GM18507 (cell line): ENCODE measurements around the gene ADCY7.

Experiments
- DNase-seq: peaks from one replicate; pipeline ENCODE4 v3.0.0; 2011; ENCODE audit warnings: low read depth; ENCODE audit not compliant: insufficient read length; ENCODE audit errors: extremely low spot score
- FAIRE-seq: peaks from 2 replicates; lab custom pipeline; 2011; peaks lifted over from hg19 to GRCh38; lab: Jason Lieb, UNC

ADCY7 gene

GRCh38 chr16:50292566-50292948 lies 26.2 kb downstream of the ADCY7 start:
- FAIRE-seq: no peak
- no peak for DNase-seq

- FAIRE-seq (no peak), DNase-seq (no peak)
Observed at GRCh38 chr16:50293041-50293783, 26.9 kb downstream of the ADCY7 start.

GRCh38 chr16:50293994-50294855 lies 27.9 kb downstream of the ADCY7 start:
- DNase-seq: no peak

DNA sequence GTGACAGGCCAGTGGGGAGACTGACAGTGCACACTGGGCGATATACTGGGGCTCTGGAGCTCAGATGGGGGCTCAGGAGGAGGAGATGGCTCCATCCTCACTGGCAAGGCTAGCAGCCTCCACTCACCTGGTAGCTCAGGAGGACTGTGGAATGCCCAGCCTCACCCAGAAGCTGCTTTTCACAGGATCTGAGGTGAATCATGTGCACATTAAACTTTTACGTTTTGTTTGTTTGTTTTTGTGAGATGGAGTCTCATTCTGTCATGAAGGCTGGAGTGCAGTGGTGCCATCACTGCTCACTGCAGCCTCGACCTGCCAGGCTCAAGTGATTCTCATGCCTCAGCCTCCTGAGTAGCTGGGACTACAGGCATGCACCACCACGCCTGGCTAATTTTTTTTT lies 28.6 kb downstream of the ADCY7 start:
- no peak for FAIRE-seq
- DNase-seq: no peak

More at GRCh38 chr16:50293994-50294855, 27.9 kb downstream of the ADCY7 start:
- FAIRE-seq: no peak

DNA sequence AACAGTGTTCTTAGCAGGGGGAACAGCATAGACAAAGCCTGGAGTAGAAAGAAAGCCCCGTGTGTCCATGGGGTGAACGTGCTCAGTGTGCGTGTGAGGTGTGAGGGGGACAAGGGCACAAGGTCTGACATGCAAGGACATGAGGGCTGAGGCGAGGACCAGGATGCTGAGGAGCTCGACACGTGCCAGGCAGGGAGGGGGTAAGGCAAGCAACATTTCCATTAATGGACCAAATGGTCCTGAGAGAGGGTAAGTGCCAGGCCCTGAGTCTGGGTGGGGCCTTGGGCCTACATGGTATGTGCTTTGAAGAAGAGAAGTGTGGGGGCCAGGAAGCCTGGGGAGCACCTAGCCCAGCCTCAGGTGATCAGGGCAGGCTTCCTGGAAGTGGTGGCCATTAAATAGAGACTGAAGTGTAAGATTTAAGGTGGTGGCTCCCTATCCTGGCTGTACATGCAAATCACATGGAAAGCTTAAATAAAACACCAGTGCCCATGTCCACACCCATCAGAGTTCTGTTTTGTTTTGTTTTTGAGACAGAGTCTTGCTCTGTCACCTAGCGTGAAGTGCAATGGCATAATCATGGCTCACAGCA lies 29.3 kb downstream of the ADCY7 start:
- DNase-seq: no peak
- FAIRE-seq: no peak

- FAIRE-seq (no peak), DNase-seq (no peak)
Observed at GRCh38 chr16:50296807-50297206, 30.5 kb downstream of the ADCY7 start.

GRCh38 chr16:50297301-50298074 lies 31.1 kb downstream of the ADCY7 start:
- DNase-seq (no peak), FAIRE-seq (no peak)

- no peak for DNase-seq
- no peak for FAIRE-seq
Observed at GRCh38 chr16:50298075-50298460, 31.7 kb downstream of the ADCY7 start.

DNA sequence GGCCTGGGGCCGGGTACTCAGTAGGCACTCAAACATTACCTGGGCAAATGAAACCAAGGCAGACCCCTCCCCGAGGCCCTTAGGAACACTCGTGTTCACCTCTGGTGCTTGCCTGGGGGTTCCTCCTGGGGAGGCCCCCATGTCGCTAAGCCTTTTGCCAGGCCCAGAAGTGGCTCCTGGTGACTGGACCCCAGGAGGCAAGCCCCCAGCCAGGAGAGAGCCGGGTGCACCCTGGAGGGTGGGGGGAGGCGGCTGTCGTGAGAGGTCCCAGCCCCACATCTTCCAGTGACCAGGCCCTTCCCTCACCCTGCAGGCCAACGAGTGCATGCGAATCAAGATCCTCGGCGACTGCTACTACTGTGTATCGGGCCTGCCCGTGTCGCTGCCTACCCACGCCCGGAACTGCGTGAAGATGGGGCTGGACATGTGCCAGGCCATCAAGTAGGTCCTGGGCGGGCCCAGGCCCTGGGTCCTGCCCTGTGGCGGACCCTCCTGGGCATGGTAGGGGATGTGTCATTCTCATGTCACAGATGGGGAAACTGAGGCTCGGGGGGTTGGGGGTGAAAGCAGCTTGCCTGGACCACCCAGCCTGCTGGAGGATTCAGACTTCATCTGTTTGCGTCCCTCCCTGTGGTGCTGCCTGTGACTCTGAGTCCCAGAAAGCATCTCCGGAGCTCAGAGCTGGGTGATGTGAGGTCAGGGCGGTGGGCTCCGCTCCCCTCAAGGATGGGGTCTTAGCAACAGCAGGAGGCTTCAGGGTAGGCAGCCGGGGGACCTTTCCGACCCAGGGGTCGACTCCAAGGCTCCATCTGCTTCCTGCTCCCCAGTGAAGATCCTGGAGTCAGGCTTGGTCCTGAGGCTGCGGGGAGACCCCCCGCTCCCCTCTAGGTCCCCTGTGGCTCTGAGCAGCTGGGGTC lies 32.5 kb downstream of the ADCY7 start:
- no peak for DNase-seq
- FAIRE-seq: no peak

GRCh38 chr16:50299508-50300105 lies 33.3 kb downstream of the ADCY7 start:
- FAIRE-seq (no peak), DNase-seq (no peak)

DNA sequence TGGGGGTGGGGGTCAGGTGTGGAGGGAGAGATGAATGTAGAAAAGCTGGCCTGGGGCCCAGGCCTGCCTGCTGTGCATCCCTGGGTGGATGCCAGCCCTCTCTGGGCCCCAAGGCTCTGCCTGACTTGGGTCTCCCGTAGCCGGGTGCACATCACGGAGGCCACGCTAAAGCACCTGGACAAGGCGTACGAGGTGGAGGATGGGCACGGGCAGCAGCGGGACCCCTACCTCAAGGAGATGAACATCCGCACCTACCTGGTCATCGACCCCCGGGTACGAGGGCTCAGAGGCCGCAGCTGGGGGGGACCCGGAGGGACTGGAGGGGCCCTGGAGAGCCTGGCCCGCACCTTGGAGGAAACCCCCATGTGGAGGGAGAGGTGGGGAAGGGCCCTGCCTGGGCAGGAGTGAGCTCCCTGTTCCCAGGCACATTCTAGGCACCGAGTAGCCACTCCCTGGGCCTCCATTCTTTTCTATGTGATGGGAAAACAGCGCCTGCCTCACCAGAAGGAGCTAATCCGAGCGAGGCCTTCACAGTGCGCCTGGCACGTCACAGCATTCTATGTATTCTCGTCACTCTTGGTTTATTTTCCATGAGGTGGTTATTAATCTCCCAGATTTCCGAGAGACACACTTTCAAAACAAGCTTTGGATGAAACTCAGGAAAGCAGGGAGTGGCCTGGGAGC lies 34.7 kb downstream of the ADCY7 start:
- DNase-seq (no peak), FAIRE-seq (no peak)

GRCh38 chr16:50301626-50302471 lies 35.5 kb downstream of the ADCY7 start:
- DNase-seq: no peak
- FAIRE-seq: no peak

DNA sequence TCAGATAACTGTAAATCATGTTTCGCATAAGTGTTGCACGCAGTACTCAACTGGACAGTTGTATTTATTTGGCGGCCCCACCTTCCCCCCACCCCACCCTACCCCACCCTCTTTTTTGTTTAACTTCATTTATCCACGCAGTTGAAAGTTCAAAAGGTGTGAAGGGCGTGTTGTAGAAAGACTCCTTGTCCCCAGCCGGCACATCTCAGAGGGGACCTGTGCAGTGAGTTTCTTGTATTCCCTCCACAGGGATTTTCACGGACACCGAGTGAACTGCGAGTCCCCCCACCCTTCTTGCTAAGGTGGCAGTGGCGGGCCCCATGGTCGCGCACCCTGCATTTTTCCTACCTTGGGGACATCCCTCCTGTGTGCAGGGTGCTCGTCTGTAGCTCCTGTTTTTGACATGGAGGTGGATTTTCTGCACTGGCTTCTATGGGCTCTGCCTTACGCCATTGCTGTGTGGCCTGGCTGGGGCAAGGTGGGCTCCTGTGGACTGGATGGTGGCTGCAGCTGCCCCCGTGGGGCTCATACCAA lies 36.2 kb downstream of the ADCY7 start:
- DNase-seq (no peak), FAIRE-seq (no peak)

DNA sequence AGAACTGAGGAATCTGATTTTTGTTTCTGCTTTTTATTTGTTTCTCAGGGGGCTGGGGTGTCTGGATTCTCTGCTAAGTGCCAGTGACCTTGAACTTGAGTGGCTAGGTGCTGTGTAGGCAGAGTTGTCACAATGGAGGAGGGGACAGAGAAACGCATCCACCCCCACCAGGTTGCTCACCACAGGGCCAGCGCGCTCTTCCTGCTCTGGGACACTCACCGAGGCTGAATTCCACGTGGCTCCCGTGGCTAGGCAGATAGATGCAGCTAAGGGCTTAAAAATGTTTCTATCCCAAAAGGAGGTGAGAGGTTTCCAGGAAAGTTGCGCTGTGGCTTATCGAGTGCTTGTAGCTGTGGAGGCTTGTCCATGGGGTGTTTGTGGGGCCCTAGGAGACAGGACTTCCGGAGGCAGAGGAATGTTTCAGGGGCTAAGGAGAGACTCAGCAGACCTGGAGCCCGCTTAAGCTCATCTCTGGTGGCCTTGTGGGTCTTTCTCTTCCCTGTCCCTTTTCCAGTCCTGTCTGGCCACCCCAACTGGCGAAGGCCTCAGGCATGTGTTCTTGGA lies 36.8 kb downstream of the ADCY7 start:
- no peak for FAIRE-seq

GRCh38 chr16:50303605-50304466 lies 37.5 kb downstream of the ADCY7 start:
- FAIRE-seq (no peak), DNase-seq (no peak)

More for the DNA sequence above, 36.8 kb downstream of the ADCY7 start:
- DNase-seq: no peak
